ENCODE data around the gene NPHP1. TPM values are rescaled to one million over a fixed set of nuclear protein-coding genes. Genes with fewer than 3 reads are reported as not detected.
"Not testable (repeated sequence)": the region's sequence is repeated elsewhere in the genome, so short reads cannot be mapped to it uniquely, and the experiment has no call there.

The NPHP1 gene
- polyA plus RNA-seq, 3 donors = 0.51 TPM; not detected in 2

- H3K4me3 ChIP-seq (replicated peaks in 1 of 3; ENCODE audit: low read depth in 2 of 3, low read length in 3 of 3); H3K79me2 ChIP-seq (ENCODE audit: insufficient read depth, low read length); DNase-seq; intact Hi-C loops (cut with micrococcal nuclease); H3K27me3 ChIP-seq (ENCODE audit: control insufficient read depth in 2 of 2, insufficient read depth in 2 of 2, low read length in 2 of 2); H4K20me1 ChIP-seq (ENCODE audit: insufficient read depth, low read length); H3K27me3 Mint-ChIP-seq (ENCODE audit: low read depth in 3 of 3); H2AFZ ChIP-seq (ENCODE audit: insufficient read depth, low read depth, low read length, poor library complexity, severe bottlenecking); H3K27ac Mint-ChIP-seq; H3K9ac ChIP-seq (ENCODE audit: insufficient read depth, low read length, poor library complexity, severe bottlenecking); H3K4me1 ChIP-seq (ENCODE audit: control insufficient read depth in 1 of 2, insufficient read depth in 2 of 2, low read length in 2 of 2); H3K36me3 Mint-ChIP-seq; H3K9me3 ChIP-seq (replicated peaks in 1 of 2; ENCODE audit: control insufficient read depth in 1 of 2, insufficient read depth in 1 of 2, low read length in 2 of 2); H3K4me2 ChIP-seq (replicated peaks; ENCODE audit: extremely low read depth, low read length, poor library complexity, severe bottlenecking); H3K4me1 Mint-ChIP-seq; H3K36me3 ChIP-seq (replicated peaks in 1 of 2; ENCODE audit: control insufficient read depth in 1 of 2, insufficient read depth in 2 of 2, low read length in 2 of 2); H3K4me3 Mint-ChIP-seq; H3K27ac ChIP-seq (ENCODE audit: low read depth in 1 of 2, low read length in 2 of 2); H3K9me3 Mint-ChIP-seq: not testable (repeated sequence)
- WGBS (ENCODE audit: insufficient coverage) = no CpG with 5 or more reads among the region's 2 CpGs
Measured at GRCh38 chr2:110083757-110084156, 121.1 kb downstream of the NPHP1 start.

- H3K4me1 Mint-ChIP-seq; DNase-seq; H3K27ac Mint-ChIP-seq; H3K9me3 ChIP-seq (replicated peaks in 1 of 2; ENCODE audit: control insufficient read depth in 1 of 2, insufficient read depth in 1 of 2, low read length in 2 of 2); H3K9me3 Mint-ChIP-seq; H3K4me1 ChIP-seq (ENCODE audit: control insufficient read depth in 1 of 2, insufficient read depth in 2 of 2, low read length in 2 of 2); H3K4me3 Mint-ChIP-seq; H3K36me3 ChIP-seq (replicated peaks in 1 of 2; ENCODE audit: control insufficient read depth in 1 of 2, insufficient read depth in 2 of 2, low read length in 2 of 2); H3K9ac ChIP-seq (ENCODE audit: insufficient read depth, low read length, poor library complexity, severe bottlenecking); H3K4me2 ChIP-seq (replicated peaks; ENCODE audit: extremely low read depth, low read length, poor library complexity, severe bottlenecking); H3K36me3 Mint-ChIP-seq; intact Hi-C loops (cut with micrococcal nuclease); H3K27ac ChIP-seq (ENCODE audit: low read depth in 1 of 2, low read length in 2 of 2); H3K79me2 ChIP-seq (ENCODE audit: insufficient read depth, low read length); H4K20me1 ChIP-seq (ENCODE audit: insufficient read depth, low read length); H2AFZ ChIP-seq (ENCODE audit: insufficient read depth, low read depth, low read length, poor library complexity, severe bottlenecking); H3K27me3 ChIP-seq (ENCODE audit: control insufficient read depth in 2 of 2, insufficient read depth in 2 of 2, low read length in 2 of 2); H3K4me3 ChIP-seq (replicated peaks in 1 of 3; ENCODE audit: low read depth in 2 of 3, low read length in 3 of 3); H3K27me3 Mint-ChIP-seq (ENCODE audit: low read depth in 3 of 3): not testable (repeated sequence)
- no CpG with 5 or more reads among the region's 8 CpGs for WGBS (ENCODE audit: insufficient coverage)
Measured at GRCh38 chr2:110083162-110083561, 121.7 kb downstream of the NPHP1 start.

GRCh38 chr2:110078104-110078503, 126.7 kb downstream of the NPHP1 start:
- H3K4me3 ChIP-seq (replicated peaks in 1 of 3; ENCODE audit: low read depth in 2 of 3, low read length in 3 of 3); H3K79me2 ChIP-seq (ENCODE audit: insufficient read depth, low read length); H3K36me3 Mint-ChIP-seq; intact Hi-C loops (cut with micrococcal nuclease); H3K27ac ChIP-seq (ENCODE audit: low read depth in 1 of 2, low read length in 2 of 2); H3K9me3 ChIP-seq (replicated peaks in 1 of 2; ENCODE audit: control insufficient read depth in 1 of 2, insufficient read depth in 1 of 2, low read length in 2 of 2); H3K9ac ChIP-seq (ENCODE audit: insufficient read depth, low read length, poor library complexity, severe bottlenecking); H3K36me3 ChIP-seq (replicated peaks in 1 of 2; ENCODE audit: control insufficient read depth in 1 of 2, insufficient read depth in 2 of 2, low read length in 2 of 2); DNase-seq; H3K4me3 Mint-ChIP-seq; H3K27ac Mint-ChIP-seq; H3K4me1 ChIP-seq (ENCODE audit: control insufficient read depth in 1 of 2, insufficient read depth in 2 of 2, low read length in 2 of 2); H3K4me2 ChIP-seq (replicated peaks; ENCODE audit: extremely low read depth, low read length, poor library complexity, severe bottlenecking); H3K4me1 Mint-ChIP-seq; H3K27me3 Mint-ChIP-seq (ENCODE audit: low read depth in 3 of 3); H3K27me3 ChIP-seq (ENCODE audit: control insufficient read depth in 2 of 2, insufficient read depth in 2 of 2, low read length in 2 of 2); H4K20me1 ChIP-seq (ENCODE audit: insufficient read depth, low read length); H2AFZ ChIP-seq (ENCODE audit: insufficient read depth, low read depth, low read length, poor library complexity, severe bottlenecking); H3K9me3 Mint-ChIP-seq: not testable (repeated sequence)
- WGBS (ENCODE audit: insufficient coverage) = no CpG with 5 or more reads among the region's 4 CpGs

- H3K9me3 Mint-ChIP-seq; H3K9me3 ChIP-seq (replicated peaks in 1 of 2; ENCODE audit: control insufficient read depth in 1 of 2, insufficient read depth in 1 of 2, low read length in 2 of 2); H3K4me1 ChIP-seq (ENCODE audit: control insufficient read depth in 1 of 2, insufficient read depth in 2 of 2, low read length in 2 of 2); H3K27me3 ChIP-seq (ENCODE audit: control insufficient read depth in 2 of 2, insufficient read depth in 2 of 2, low read length in 2 of 2); H3K9ac ChIP-seq (ENCODE audit: insufficient read depth, low read length, poor library complexity, severe bottlenecking); H2AFZ ChIP-seq (ENCODE audit: insufficient read depth, low read depth, low read length, poor library complexity, severe bottlenecking); H3K27ac Mint-ChIP-seq; H3K27ac ChIP-seq (ENCODE audit: low read depth in 1 of 2, low read length in 2 of 2); H3K27me3 Mint-ChIP-seq (ENCODE audit: low read depth in 3 of 3); H3K4me3 ChIP-seq (replicated peaks in 1 of 3; ENCODE audit: low read depth in 2 of 3, low read length in 3 of 3); DNase-seq; H4K20me1 ChIP-seq (ENCODE audit: insufficient read depth, low read length); H3K79me2 ChIP-seq (ENCODE audit: insufficient read depth, low read length); H3K36me3 Mint-ChIP-seq; intact Hi-C loops (cut with micrococcal nuclease); H3K4me2 ChIP-seq (replicated peaks; ENCODE audit: extremely low read depth, low read length, poor library complexity, severe bottlenecking); H3K4me1 Mint-ChIP-seq; H3K4me3 Mint-ChIP-seq; H3K36me3 ChIP-seq (replicated peaks in 1 of 2; ENCODE audit: control insufficient read depth in 1 of 2, insufficient read depth in 2 of 2, low read length in 2 of 2): not testable (repeated sequence)
- WGBS (ENCODE audit: insufficient coverage) = no CpG with 5 or more reads among the region's 4 CpGs
Measured at GRCh38 chr2:110075896-110076295, 128.9 kb downstream of the NPHP1 start.
